Mucosa of descending colon (tissue), 3 donors: ENCODE results near the gene SYCP2. TPM values are rescaled to one million over a fixed set of nuclear protein-coding genes. Genes with fewer than 3 reads are reported as not detected.

ENCODE experiments used
- ATAC-seq: fragments of 200-7000 bp; cut with Tn5 transposase; one replicate; pipeline ENCODE4 v1.9.1; 2020; ENCODE audit warnings: mild to moderate bottlenecking, moderate library complexity
- DNase-seq, 3 donors: peaks; one replicate each; pipeline ENCODE4 v3.0.0-alpha.2; 2020
- H3K36me3 ChIP-seq: fragments of 200-600 bp; one replicate; pipeline ENCODE4 v1.8.0; 2021; ENCODE audit warnings: low read depth, mild to moderate bottlenecking
- H3K4me1 ChIP-seq: fragments of 200-600 bp; one replicate; pipeline ENCODE4 v1.8.0; 2021; ENCODE audit warnings: low read depth, mild to moderate bottlenecking
- H3K4me3 ChIP-seq: fragments of 200-600 bp; one replicate; pipeline ENCODE4 v1.8.0; 2021; ENCODE audit warnings: mild to moderate bottlenecking
- H3K9me3 ChIP-seq: fragments of 200-600 bp; one replicate; pipeline ENCODE4 v1.8.0; 2021; ENCODE audit warnings: mild to moderate bottlenecking
- intact Hi-C, 2 donors: fragments of 100-400 bp; cut with DNase I in 1 of 2; cut with micrococcal nuclease in 1 of 2; formaldehyde crosslinking; loops; one replicate each; pipeline versions ENCODE4 v1.11.0 to v1.11.1; 2022; cut with DNase I, micrococcal nuclease
- total RNA-seq, 3 donors: library from RNA; stranded (reverse); fragmentation: NEBNext Ultra II Directional in 2 of 3; extraction: Animal tissue kit (Norgen Biotek cat#: 25700) in 2 of 3; gene quantifications; one replicate each; pipeline versions ENCODE4 v1.2.1 to v1.2.4, GENCODE V29; 2021 to 2023
- TF ChIP-seq, protein P1 (sequence below): fragments of 200-600 bp; IDR thresholded peaks from one replicate; pipeline ENCODE4 v1.8.0; 2022; ENCODE audit warnings: antibody characterized with exemption, mild to moderate bottlenecking
- donor health status: DM: no; HTN: no; CAD: no; lungs with moderate emphysema.
- donor health status: DM: no; HTN: no; CAD: no.
- donor health status: DM: no; HTN: yes; CAD: no.

The SYCP2 gene
- total RNA-seq, 3 donors from 2014 or later = 0.78 to 1.6 (median 1.3) TPM

DNA sequence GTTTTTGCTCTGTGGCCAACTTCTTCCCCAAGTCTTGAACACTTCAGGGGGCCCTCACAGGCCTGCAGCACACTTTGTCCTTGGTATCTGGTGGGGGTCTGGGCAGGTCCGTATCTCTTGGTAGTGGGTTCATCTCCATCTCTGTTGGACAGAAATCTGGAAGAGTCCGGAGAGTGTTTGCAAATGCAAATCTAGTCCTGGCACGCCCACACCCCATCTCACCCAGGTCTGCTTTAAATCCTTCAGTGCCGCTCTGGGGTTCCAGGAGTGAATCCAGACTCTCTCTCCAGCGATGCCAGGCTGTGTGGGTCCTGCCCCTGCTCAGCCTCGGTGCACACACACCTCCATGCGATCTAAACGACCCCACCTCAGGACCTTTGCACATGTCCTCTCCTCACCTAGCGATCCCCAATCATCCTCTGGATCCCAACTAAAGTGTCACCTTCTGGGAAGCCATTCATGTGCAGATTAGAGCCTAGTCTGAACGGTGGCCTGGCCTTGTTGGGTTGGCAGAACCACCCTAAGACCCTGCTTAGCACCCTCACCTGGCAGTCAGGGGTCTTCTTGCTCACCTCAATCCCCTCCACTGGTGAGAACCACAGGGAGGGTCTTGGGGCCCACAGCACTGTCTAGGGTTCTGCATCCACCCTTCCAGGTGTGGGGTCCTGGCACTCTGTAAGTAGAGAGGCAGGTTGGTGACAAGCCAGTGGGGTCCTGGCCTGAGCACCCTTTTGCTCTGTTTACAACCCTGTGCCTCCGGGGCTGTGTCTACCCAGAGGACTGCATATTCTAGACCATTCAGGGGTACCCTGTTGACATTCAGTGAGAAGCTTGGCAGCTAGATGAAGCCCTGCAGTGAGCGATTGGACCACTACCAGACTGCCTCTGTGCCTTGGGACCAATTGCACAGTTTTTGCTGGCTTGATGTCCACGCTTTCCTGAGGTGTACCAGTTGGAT is 100.8 kb downstream of the SYCP2 start:
- TF ChIP-seq, protein P1, sequence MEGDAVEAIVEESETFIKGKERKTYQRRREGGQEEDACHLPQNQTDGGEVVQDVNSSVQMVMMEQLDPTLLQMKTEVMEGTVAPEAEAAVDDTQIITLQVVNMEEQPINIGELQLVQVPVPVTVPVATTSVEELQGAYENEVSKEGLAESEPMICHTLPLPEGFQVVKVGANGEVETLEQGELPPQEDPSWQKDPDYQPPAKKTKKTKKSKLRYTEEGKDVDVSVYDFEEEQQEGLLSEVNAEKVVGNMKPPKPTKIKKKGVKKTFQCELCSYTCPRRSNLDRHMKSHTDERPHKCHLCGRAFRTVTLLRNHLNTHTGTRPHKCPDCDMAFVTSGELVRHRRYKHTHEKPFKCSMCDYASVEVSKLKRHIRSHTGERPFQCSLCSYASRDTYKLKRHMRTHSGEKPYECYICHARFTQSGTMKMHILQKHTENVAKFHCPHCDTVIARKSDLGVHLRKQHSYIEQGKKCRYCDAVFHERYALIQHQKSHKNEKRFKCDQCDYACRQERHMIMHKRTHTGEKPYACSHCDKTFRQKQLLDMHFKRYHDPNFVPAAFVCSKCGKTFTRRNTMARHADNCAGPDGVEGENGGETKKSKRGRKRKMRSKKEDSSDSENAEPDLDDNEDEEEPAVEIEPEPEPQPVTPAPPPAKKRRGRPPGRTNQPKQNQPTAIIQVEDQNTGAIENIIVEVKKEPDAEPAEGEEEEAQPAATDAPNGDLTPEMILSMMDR = no peak
- no peak for ATAC-seq
- intact Hi-C loops = no loop called here
- no peak for DNase-seq
- H3K4me3 ChIP-seq = no peak overlapping the region
- H3K36me3 ChIP-seq = no peaks in the 10 kb centered on the region
- no peaks in the 10 kb centered on the region for H3K9me3 ChIP-seq
- H3K4me1 ChIP-seq = peaks cover 12% of the 10 kb centered on the region

DNA sequence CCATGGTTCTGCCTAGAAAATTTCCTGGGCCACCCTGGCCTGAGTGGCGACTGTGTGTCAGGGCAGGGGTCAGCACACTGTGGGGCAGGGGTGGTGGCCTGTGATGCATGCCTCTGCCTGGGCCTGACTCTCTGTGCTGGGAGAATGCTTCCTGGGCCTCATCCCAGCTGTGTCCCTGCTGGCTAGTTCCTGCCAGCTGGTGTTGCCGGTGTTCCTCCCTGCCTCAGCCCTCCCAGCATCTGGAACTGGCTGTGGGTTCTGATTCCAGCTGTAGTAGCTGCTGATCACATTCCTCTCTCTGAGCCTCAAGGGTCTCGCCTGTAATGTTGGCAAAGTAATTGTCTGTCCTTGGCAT is 101.5 kb downstream of the SYCP2 start:
- H3K9me3 ChIP-seq = no peaks in the 10 kb centered on the region
- intact Hi-C loops = no loop called here
- no peak overlapping the region for H3K4me3 ChIP-seq
- TF ChIP-seq, protein P1 = no peak
- H3K36me3 ChIP-seq = no peaks in the 10 kb centered on the region
- H3K4me1 ChIP-seq = peaks cover 12% of the 10 kb centered on the region
- no peak for ATAC-seq
- DNase-seq = no peak

DNA sequence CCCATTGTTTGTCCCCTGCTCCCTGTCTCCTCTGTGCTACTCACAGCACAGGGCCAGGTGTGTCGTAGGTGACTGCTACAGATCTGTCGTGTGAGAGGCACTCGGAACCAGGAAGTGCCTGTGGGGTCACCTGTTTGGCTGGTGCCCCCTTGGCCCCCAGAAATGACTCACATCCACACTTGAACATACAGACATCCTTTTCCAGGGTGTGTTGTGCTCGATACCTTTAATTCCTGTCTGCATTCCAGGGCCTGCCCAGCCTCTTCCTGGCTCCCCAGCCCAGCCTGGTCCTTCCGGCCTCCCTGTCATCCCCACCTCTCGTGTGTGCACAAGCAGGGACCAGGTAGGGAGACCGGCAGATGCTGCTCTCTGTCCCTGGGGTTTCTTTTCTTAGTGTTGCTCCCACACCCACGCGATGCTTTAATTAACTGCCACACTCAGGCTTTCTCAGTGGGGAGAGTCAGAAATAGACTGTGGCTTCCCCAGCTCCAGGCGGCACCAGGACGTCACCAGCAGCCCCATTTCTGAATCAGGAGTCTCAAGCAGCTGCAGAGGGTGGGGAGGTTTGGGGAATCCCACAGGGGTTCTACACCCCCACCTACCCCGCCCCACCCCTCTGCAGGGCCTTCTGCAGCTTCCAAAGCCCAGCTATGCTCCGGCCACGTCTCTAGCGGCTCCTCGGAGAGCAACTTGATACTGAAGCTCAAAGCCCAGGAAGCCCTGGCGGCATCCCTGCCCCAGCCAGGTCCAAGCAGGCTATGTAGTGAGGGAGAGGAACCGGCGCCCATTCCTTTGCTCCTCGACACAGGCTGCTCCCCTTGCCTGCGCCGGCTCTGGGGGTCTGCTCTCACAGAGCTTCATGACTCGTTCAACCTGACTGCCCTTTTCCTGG is 102.2 kb downstream of the SYCP2 start:
- peak; percentile 35 for ATAC-seq

DNA sequence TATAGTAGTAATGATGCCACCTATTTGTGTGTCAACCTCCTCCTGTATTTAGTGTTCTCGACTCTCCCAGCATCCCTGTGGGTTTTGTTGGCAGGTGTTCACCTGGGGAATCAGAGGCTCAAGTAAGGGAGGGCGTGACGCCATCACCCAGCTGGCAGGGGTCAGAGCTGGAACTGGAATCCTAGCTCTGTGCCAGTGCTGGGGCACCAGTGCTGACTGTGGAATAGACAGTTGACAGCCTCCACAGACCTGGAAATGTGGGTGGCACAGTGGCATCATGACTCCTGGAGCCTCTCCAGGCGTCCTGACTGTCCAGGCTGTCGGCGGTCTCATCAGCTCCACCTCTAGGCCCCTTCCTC is 102.8 kb downstream of the SYCP2 start:
- TF ChIP-seq, protein P1 = no peak
- DNase-seq (no peak), ATAC-seq (no peak)
- Histone ChIP-seq H3K4me1 (peaks cover 3% of the 10 kb centered on the region), H3K9me3 (no peaks in the 10 kb centered on the region), H3K4me3 (no peak overlapping the region), H3K36me3 (no peaks in the 10 kb centered on the region)
- intact Hi-C loops = no loop called here

More for the DNA sequence above, 102.2 kb downstream of the SYCP2 start:
- TF ChIP-seq, protein P1 = no peak
- intact Hi-C loops = no loop called here
- Histone ChIP-seq H3K4me1 (peaks cover 9% of the 10 kb centered on the region), H3K9me3 (no peaks in the 10 kb centered on the region), H3K4me3 (no peak overlapping the region), H3K36me3 (no peaks in the 10 kb centered on the region)
- peak in 1 of 3 donors; percentile 58 for DNase-seq

DNA sequence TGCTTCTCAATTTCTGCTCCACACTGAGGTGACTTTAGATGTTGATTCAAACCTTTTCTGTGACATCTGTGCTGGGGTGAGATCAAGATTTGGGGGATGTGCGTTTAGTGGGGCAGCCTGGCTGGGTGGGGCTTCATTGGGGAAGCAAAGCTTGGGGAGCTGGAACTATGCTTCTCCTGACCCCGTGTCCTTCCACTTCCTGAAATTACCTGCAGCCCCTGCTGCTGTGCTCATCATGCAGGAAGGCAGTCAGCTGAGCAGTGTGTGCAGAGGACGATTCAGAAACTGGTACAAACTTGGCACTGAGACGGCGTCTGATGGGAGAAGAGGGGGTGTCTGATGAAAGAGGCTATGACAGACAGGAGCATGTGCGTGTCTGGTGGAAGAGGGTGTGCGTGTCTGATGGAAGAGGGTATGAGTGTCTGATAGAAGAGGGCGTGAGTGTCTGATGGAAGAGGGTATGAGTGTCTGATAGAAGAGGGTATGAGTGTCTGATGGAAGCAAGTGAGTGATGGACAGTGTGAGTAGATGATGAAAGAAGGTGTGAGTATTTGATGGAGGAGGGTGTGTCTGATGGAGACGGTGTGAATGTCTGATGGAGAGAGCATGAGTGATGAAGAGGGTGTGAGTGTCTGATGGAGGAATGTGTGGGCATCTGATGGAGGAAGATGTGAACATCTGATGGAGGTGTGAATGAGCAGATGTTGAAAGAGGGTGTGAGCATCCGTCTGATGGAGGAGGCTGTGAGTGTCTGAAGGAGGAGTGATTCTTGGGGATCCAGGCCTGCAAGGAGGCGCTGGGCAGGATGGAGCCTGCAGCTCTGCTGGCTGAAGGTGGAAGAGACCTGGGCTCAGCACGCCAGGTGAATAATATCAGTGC is 103.4 kb downstream of the SYCP2 start:
- H3K36me3 ChIP-seq = no peaks in the 10 kb centered on the region
- H3K4me1 ChIP-seq = no peaks in the 10 kb centered on the region
- H3K9me3 ChIP-seq = no peaks in the 10 kb centered on the region
- DNase-seq (no peak), ATAC-seq (no peak)
- TF ChIP-seq, protein P1 = no peak
- no peak overlapping the region for H3K4me3 ChIP-seq
- intact Hi-C loops = no loop called here
